Gastrocnemius medialis (tissue), 4 donors: ENCODE results near the gene ZKSCAN3. TPM values are rescaled to one million over a fixed set of nuclear protein-coding genes. Genes with fewer than 3 reads are reported as not detected.

Experiments used
- ATAC-seq, 2 donors: fragments of 150-250 bp; one replicate each; pipeline ENCODE4 v1.9.1; 2016
- DNase-seq, 2 donors: peaks; one replicate each; pipeline ENCODE4 v3.0.0-alpha.2; 2019
- H3K27ac ChIP-seq, 4 donors: fragments of 200-600 bp; sonication (generic); 1 replicate in 1 of 4; 2 replicates in 3 of 4; pipeline ENCODE4 v1.5.1; 2016 to 2018; ENCODE audit warnings: mild to moderate bottlenecking in 2 of 4, moderate library complexity in 1 of 4
- H3K27me3 ChIP-seq, 3 donors: fragments of 200-600 bp; sonication (generic) in 2 of 3; 1 replicate in 1 of 3; 2 replicates in 2 of 3; pipeline versions ENCODE4 v1.5.1 to v1.6.0; 2016 to 2019; ENCODE audit warnings: mild to moderate bottlenecking in 1 of 3, moderate library complexity in 1 of 3
- H3K36me3 ChIP-seq, 2 donors: fragments of 200-600 bp; sonication (generic) in 1 of 2; one replicate each; pipeline ENCODE4 v1.5.1; 2017 to 2018
- H3K4me1 ChIP-seq, 2 donors: fragments of 200-600 bp; sonication (generic) in 1 of 2; one replicate each; pipeline ENCODE4 v1.5.1; 2016 to 2017; ENCODE audit warnings: mild to moderate bottlenecking in 2 of 2
- H3K4me3 ChIP-seq, 4 donors: fragments of 200-600 bp; sonication (generic) in 3 of 4; 1 replicate in 1 of 4; 2 replicates in 3 of 4; pipeline ENCODE4 v1.5.1; 2016 to 2019; ENCODE audit warnings: mild to moderate bottlenecking in 2 of 4
- H3K9me3 ChIP-seq, 3 donors: fragments of 200-600 bp; sonication (generic) in 2 of 3; 1 replicate in 1 of 3; 2 replicates in 2 of 3; pipeline ENCODE4 v1.5.1; 2016 to 2019
- CTCF ChIP-seq, 5 experiments: fragments of 450-650 bp in 3 of 5; fragments of 200-600 bp in 2 of 5; sonication (generic) in 2 of 5; IDR thresholded peaks in 4 of 5; conservative IDR thresholded peaks in 1 of 5; 1 replicate in 4 of 5; 2 replicates in 1 of 5; pipeline ENCODE4 v1.5.1; 2016 to 2019; ENCODE audit warnings: antibody characterized with exemption in 5 of 5, mild to moderate bottlenecking in 3 of 5, moderate library complexity in 3 of 5
- POLR2A ChIP-seq, 2 donors: fragments of 450-650 bp; IDR thresholded peaks; one replicate each; pipeline ENCODE4 v1.6.1; 2017; ENCODE audit warnings: antibody characterized with exemption in 2 of 2, mild to moderate bottlenecking in 2 of 2, moderate library complexity in 2 of 2
- in situ Hi-C, 4 donors: fragments of 200-750 bp; cut with MboI; loops; one replicate each; pipeline versions ENCODE4 v1.15.0 to v1.8.0; 2017; ENCODE audit warnings: low sequenced_read_pairs in 4 of 4
- intact Hi-C: fragments of 100-400 bp; cut with DNase I; formaldehyde crosslinking; loops from one replicate; pipeline ENCODE4 v1.15.1; 2023; ENCODE audit warnings: low total_unique reads
- total RNA-seq, 4 donors: library from RNA; depleted of rRNA; stranded (reverse); fragments of >200 nt; gene quantifications; one replicate each; pipeline versions ENCODE4 v1.1.0 to v1.2.3, GENCODE V29; 2016

ZKSCAN3 gene
- total RNA-seq, 4 donors from 2014 or later = 1.5 to 4.5 (median 2.4) TPM

DNA sequence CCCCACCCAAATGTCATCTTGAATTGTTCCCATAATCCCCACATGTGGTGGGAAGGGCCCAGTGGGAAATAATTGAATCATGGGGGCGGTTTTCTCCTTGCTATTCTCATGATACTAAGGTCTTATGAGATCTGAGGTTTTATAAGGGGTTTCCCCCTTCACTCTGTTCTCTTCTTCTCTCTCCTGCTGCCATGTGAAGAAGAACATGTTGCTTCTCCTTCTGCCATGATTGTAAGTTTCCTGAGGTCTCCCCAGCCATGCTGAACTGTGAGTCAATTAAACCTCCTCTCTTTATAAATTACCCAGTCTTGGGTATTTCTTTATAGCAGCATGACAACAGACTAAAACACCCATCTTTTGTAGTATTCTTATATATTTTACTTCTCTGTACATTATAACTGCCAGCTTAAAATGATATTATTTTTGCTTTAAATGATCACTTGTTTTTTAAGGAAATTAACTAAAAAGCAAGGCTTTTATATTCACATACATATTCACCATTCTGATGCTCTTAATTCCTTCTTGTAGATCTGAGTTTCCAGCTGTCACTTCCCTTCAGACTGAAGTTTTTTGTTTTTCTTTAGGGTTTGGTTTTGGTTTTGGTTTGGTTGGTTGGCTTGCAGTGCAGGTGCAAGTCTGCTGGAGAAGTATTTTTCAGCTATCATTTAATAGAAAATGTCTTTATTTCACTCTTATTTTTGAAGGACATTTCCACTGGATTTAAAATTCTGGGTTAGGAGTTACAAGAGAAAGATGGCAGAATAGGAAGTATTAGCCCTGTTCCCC lies 9.2 kb upstream of the ZKSCAN3 start:
- no peak for TF ChIP-seq CTCF (IDR thresholded peaks at IDR 0.05 in 4 of 5, conservative IDR thresholded peaks at IDR 0.05 in 1 of 5)
- no peak for TF ChIP-seq POLR2A (IDR thresholded peaks at IDR 0.05)
- no peaks in the 10 kb centered on the region for H3K36me3 ChIP-seq
- ATAC-seq (no peak), DNase-seq (no peak)
- no peaks in the 10 kb centered on the region for H3K9me3 ChIP-seq
- intact Hi-C loops = no loop called here
- H3K4me3 ChIP-seq = no peak overlapping the region
- H3K27me3 ChIP-seq = no peaks in the 10 kb centered on the region
- no peak overlapping the region for H3K27ac ChIP-seq
- peaks cover 8 to 11% of the 10 kb centered on the region in 2 donors for H3K4me1 ChIP-seq
- in situ Hi-C loops = no loop called here

GRCh38 chr6:28343898-28344677 lies 5.7 kb upstream of the ZKSCAN3 start:
- TF ChIP-seq CTCF (IDR thresholded peaks at IDR 0.05 in 4 of 5, conservative IDR thresholded peaks at IDR 0.05 in 1 of 5) (no peak), POLR2A (IDR thresholded peaks at IDR 0.05) (no peak)
- Histone ChIP-seq H3K36me3 (no peaks in the 10 kb centered on the region), H3K27me3 (no peaks in the 10 kb centered on the region), H3K27ac (no peak overlapping the region), H3K9me3 (no peaks in the 10 kb centered on the region), H3K4me1 (peaks cover 0 to 4% of the 10 kb centered on the region in 2 donors), H3K4me3 (no peak overlapping the region)
- intact Hi-C loops (no loop called here), in situ Hi-C loops (no loop called here)
- ATAC-seq (no peak), DNase-seq (no peak)

GRCh38 chr6:28345201-28345600 lies 4.5 kb upstream of the ZKSCAN3 start:
- Histone ChIP-seq H3K9me3 (no peaks in the 10 kb centered on the region), H3K36me3 (no peaks in the 10 kb centered on the region), H3K27ac (no peak overlapping the region), H3K4me1 (peaks cover 0 to 5% of the 10 kb centered on the region in 2 donors), H3K27me3 (no peaks in the 10 kb centered on the region), H3K4me3 (no peak overlapping the region)
- in situ Hi-C loops (no loop called here), intact Hi-C loops (no loop called here)
- TF ChIP-seq CTCF (IDR thresholded peaks at IDR 0.05 in 4 of 5, conservative IDR thresholded peaks at IDR 0.05 in 1 of 5) (no peak), POLR2A (IDR thresholded peaks at IDR 0.05) (no peak)
- no peak for DNase-seq
- no peak for ATAC-seq

DNA sequence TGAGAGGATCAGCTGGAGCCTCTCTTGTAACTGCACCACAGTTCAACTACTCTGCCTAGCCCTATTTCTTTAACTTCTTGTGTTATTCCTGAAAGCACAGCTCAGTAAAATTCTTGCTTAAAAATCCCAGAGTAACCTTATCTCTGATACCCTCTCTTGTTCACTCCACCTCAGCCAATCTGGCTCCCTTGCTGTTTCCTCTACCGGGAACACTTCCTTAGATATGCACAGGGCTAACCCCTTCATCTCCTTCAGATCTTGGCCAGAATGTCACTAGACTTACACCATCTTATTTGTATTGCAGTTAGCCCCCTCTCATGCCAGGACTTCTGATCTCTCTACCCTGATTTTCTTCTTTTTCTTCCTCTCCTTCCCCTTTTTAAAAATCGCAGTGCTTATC lies 2.6 kb upstream of the ZKSCAN3 start:
- Histone ChIP-seq H3K9me3 (no peaks in the 10 kb centered on the region), H3K4me1 (peaks cover 13 to 18% of the 10 kb centered on the region in 2 donors), H3K27me3 (no peaks in the 10 kb centered on the region), H3K36me3 (no peaks in the 10 kb centered on the region), H3K27ac (no peak overlapping the region), H3K4me3 (no peak overlapping the region)
- ATAC-seq (no peak), DNase-seq (no peak)
- intact Hi-C loops = no loop called here
- no peak for TF ChIP-seq POLR2A (IDR thresholded peaks at IDR 0.05)
- no peak for TF ChIP-seq CTCF (IDR thresholded peaks at IDR 0.05 in 4 of 5, conservative IDR thresholded peaks at IDR 0.05 in 1 of 5)
- in situ Hi-C loops = no loop called here
